GM23248 (cell line): ENCODE results near the gene GALNT13. TPM values are rescaled to one million over a fixed set of nuclear protein-coding genes. Genes with fewer than 3 reads are reported as not detected.

Experiments
- DNase-seq: peaks from one replicate; pipeline ENCODE4 v3.0.0-alpha.2; 2015
- H2AFZ ChIP-seq: fragments of 200-600 bp; sonication (generic); 2 replicates; pipeline ENCODE4 v1.6.1; 2016; ENCODE audit warnings: antibody characterized with exemption
- H3F3A ChIP-seq: fragments of 200-600 bp; sonication (generic); 2 replicates; pipeline ENCODE4 v1.6.1; 2016; ENCODE audit warnings: mild to moderate bottlenecking, antibody characterized with exemption, mixed run types; ENCODE audit not compliant: insufficient read depth
- H3K27ac ChIP-seq: fragments of 200-600 bp; sonication (generic); 2 replicates; pipeline ENCODE4 v1.5.1; 2016; ENCODE audit warnings: mild to moderate bottlenecking
- H3K27me3 ChIP-seq: fragments of 200-600 bp; sonication (generic); replicated peaks from 2 replicates; pipeline ENCODE4 v1.6.1; 2016; ENCODE audit warnings: mild to moderate bottlenecking; ENCODE audit not compliant: insufficient read depth
- H3K36me3 ChIP-seq: fragments of 200-600 bp; sonication (generic); 2 replicates; pipeline ENCODE4 v1.6.1; 2016; ENCODE audit warnings: low read depth, mild to moderate bottlenecking
- H3K4me1 ChIP-seq: fragments of 200-600 bp; sonication (generic); 2 replicates; pipeline ENCODE4 v1.6.1; 2016; ENCODE audit warnings: mild to moderate bottlenecking; ENCODE audit not compliant: insufficient read depth
- H3K4me2 ChIP-seq: fragments of 200-600 bp; sonication (generic); one replicate; pipeline ENCODE4 v1.6.1; 2016; ENCODE audit warnings: mild to moderate bottlenecking; ENCODE audit not compliant: unreplicated experiment
- H3K4me3 ChIP-seq: fragments of 200-600 bp; sonication (generic); 2 replicates; pipeline ENCODE4 v1.5.1; 2016; ENCODE audit warnings: mild to moderate bottlenecking
- H3K79me2 ChIP-seq: fragments of 200-600 bp; sonication (generic); 2 replicates; pipeline ENCODE4 v1.6.1; 2016; ENCODE audit warnings: mild to moderate bottlenecking; ENCODE audit not compliant: insufficient read depth
- H3K9ac ChIP-seq: fragments of 200-600 bp; sonication (generic); 2 replicates; pipeline ENCODE4 v1.6.1; 2016; ENCODE audit warnings: mild to moderate bottlenecking
- H3K9me2 ChIP-seq: fragments of 200-600 bp; sonication (generic); 2 replicates; pipeline ENCODE4 v1.6.1; 2016; ENCODE audit warnings: mixed run types, mild to moderate bottlenecking, moderate library complexity; ENCODE audit not compliant: insufficient read depth
- H3K9me3 ChIP-seq: fragments of 200-600 bp; sonication (generic); one replicate; pipeline ENCODE4 v1.6.1; 2017; ENCODE audit warnings: low read depth
- H4K20me1 ChIP-seq: fragments of 200-600 bp; sonication (generic); 2 replicates; pipeline ENCODE4 v1.6.0; 2016; ENCODE audit not compliant: insufficient read depth
- EZH2 ChIP-seq: fragments of 200-600 bp; sonication (generic); IDR thresholded peaks from 2 replicates; pipeline ENCODE4 v1.6.1; 2018; ENCODE audit warnings: antibody characterized with exemption, mild to moderate bottlenecking; ENCODE audit not compliant: insufficient read depth, poor library complexity, severe bottlenecking
- EZH2phosphoT487 ChIP-seq: fragments of 200-600 bp; sonication (generic); IDR thresholded peaks from 2 replicates; pipeline ENCODE4 v1.6.1; 2018; ENCODE audit warnings: antibody characterized with exemption, moderate library complexity, mild to moderate bottlenecking, low read depth; ENCODE audit not compliant: insufficient read depth
- WGBS, 2 experiments: methylation state at CpG; one replicate each; pipeline ENCODE4 v1.1.6; 2015 to 2017; ENCODE audit warnings: low lambda C conversion rate in 2 of 2, low coverage in 1 of 2; ENCODE audit errors: missing lambda C conversion rate in 2 of 2; 5-methylcytosine and 5-hydroxymethylcytosine counted together
- in situ Hi-C: fragments of 300-500 bp; cut with MboI; formaldehyde crosslinking; loops from 2 replicates; pipeline ENCODE4 v1.15.0; 2020
- polyA plus RNA-seq: library from polyadenylated mRNA; unstranded; fragments of >200 nt; fragmentation: Nextera tagmentation; extraction: Ambion mirVana; gene quantifications from 2 replicates; pipeline ENCODE4 v1.2.1, GENCODE V29; 2016
- total RNA-seq: library from RNA; depleted of rRNA; stranded (reverse); fragments of >200 nt; shearing (Covaris generic); gene quantifications from 2 replicates; pipeline ENCODE4 v1.2.3, GENCODE V29; 2014

Gene GALNT13
- total and polyA plus RNA-seq, 2 experiments from 2014 or later: 0.11 TPM; not detected in 1

- Histone ChIP-seq H3K27me3 (no peaks in the 10 kb centered on the region), H3K4me1 (no peaks in the 10 kb centered on the region), H3F3A (no peaks in the 10 kb centered on the region), H3K9me3 (no peaks in the 10 kb centered on the region), H3K9me2 (no peaks in the 10 kb centered on the region), H3K4me3 (no peak overlapping the region), H3K27ac (no peak overlapping the region), H2AFZ (no peak overlapping the region), H3K79me2 (no peaks in the 10 kb centered on the region), H3K9ac (no peak overlapping the region), H3K36me3 (no peaks in the 10 kb centered on the region), H4K20me1 (no peaks in the 10 kb centered on the region), H3K4me2 (no peak overlapping the region)
- no peak for DNase-seq
- in situ Hi-C loops: no loop called here
- WGBS, 2 experiments: 24 to 42% methylated on average over 1 of the region's 1 CpG
- TF ChIP-seq EZH2 (no peak), EZH2phosphoT487 (no peak)
Observed at GRCh38 chr2:153963256-153963655, 91.5 kb downstream of the GALNT13 start.

GRCh38 chr2:153967248-153967973 lies 95.7 kb downstream of the GALNT13 start:
- H3K9me3 ChIP-seq: no peaks in the 10 kb centered on the region
- no peak overlapping the region for H3K4me2 ChIP-seq
- no peak overlapping the region for H3K27ac ChIP-seq
- H3K9me2 ChIP-seq: no peaks in the 10 kb centered on the region
- no peaks in the 10 kb centered on the region for H3K4me1 ChIP-seq
- no peak for DNase-seq
- H3K4me3 ChIP-seq: no peak overlapping the region
- no peaks in the 10 kb centered on the region for H3F3A ChIP-seq
- H3K27me3 ChIP-seq: no peaks in the 10 kb centered on the region
- H4K20me1 ChIP-seq: no peaks in the 10 kb centered on the region
- no peaks in the 10 kb centered on the region for H3K79me2 ChIP-seq
- no peaks in the 10 kb centered on the region for H3K36me3 ChIP-seq
- in situ Hi-C loops: no loop called here
- no peak overlapping the region for H3K9ac ChIP-seq
- no peak for TF ChIP-seq EZH2
- TF ChIP-seq EZH2phosphoT487: no peak
- H2AFZ ChIP-seq: no peak overlapping the region
- WGBS, 2 experiments: 19 to 33% methylated on average over 5 of the region's 5 CpGs

DNA sequence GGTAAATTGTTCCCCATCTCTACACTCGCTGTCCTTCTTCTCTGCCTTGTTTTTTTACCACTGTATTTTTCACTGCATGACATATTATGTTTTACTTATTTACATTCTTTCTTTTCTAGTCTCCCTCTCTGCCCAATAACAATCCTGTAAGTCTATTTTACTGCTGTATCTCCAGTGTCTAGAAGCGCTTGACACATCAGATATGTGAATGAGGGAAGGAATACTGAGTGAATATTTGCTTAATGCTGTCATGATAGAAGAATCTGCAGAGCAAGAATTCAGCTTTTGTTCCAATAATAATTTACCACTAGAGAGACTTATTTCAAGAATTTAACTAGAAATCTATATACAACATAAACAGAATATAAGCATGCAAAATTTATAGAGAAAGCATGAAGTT lies 99.5 kb downstream of the GALNT13 start:
- Histone ChIP-seq H3K9ac (no peak overlapping the region), H3K9me3 (no peaks in the 10 kb centered on the region), H2AFZ (no peak overlapping the region), H3K27me3 (no peaks in the 10 kb centered on the region), H3K27ac (no peak overlapping the region), H3K4me2 (no peak overlapping the region), H4K20me1 (no peaks in the 10 kb centered on the region), H3K79me2 (no peaks in the 10 kb centered on the region), H3F3A (no peaks in the 10 kb centered on the region), H3K4me3 (no peak overlapping the region), H3K4me1 (no peaks in the 10 kb centered on the region), H3K36me3 (no peaks in the 10 kb centered on the region), H3K9me2 (no peaks in the 10 kb centered on the region)
- in situ Hi-C loops: no loop called here
- no peak for DNase-seq
- TF ChIP-seq EZH2phosphoT487 (no peak), EZH2 (no peak)
- 18 to 24% methylated on average over 2 of the region's 2 CpGs for WGBS, 2 experiments

DNA sequence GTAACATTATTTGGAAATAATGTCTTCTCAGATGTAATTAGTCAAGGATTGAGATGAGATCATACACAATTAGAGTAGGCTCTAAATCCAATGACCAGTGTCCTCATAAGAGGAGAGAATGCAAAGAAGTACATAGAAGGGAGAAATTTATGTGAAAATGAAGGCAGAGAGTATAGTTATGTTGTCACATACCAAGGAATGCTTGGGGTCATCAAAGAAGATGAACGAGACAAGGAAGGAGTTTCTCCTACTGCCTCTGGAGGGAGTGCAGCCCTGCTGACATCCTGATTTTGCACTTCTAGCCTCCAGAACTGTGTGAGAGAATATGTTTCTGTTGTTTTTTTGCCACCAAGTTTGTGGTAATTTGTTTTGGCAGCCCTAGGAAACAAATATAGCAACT lies 100.1 kb downstream of the GALNT13 start:
- no peaks in the 10 kb centered on the region for H3K36me3 ChIP-seq
- no peaks in the 10 kb centered on the region for H3F3A ChIP-seq
- no peaks in the 10 kb centered on the region for H3K4me1 ChIP-seq
- no peak for DNase-seq
- in situ Hi-C loops: no loop called here
- no peak overlapping the region for H3K4me3 ChIP-seq
- no peak for TF ChIP-seq EZH2
- TF ChIP-seq EZH2phosphoT487: no peak
- no peaks in the 10 kb centered on the region for H3K9me3 ChIP-seq
- H3K9me2 ChIP-seq: no peaks in the 10 kb centered on the region
- H3K9ac ChIP-seq: no peak overlapping the region
- no peak overlapping the region for H2AFZ ChIP-seq
- H3K27me3 ChIP-seq: no peaks in the 10 kb centered on the region
- no peaks in the 10 kb centered on the region for H4K20me1 ChIP-seq
- 12 to 44% methylated on average over 1 of the region's 1 CpG for WGBS, 2 experiments
- H3K79me2 ChIP-seq: no peaks in the 10 kb centered on the region
- no peak overlapping the region for H3K27ac ChIP-seq
- H3K4me2 ChIP-seq: no peak overlapping the region

- Histone ChIP-seq H3K9me3 (no peaks in the 10 kb centered on the region), H3K4me2 (no peak overlapping the region), H3F3A (no peaks in the 10 kb centered on the region), H3K27ac (no peak overlapping the region), H4K20me1 (no peaks in the 10 kb centered on the region), H3K36me3 (no peaks in the 10 kb centered on the region), H3K79me2 (no peaks in the 10 kb centered on the region), H3K9ac (no peak overlapping the region), H3K27me3 (no peaks in the 10 kb centered on the region), H3K9me2 (no peaks in the 10 kb centered on the region), H3K4me1 (no peaks in the 10 kb centered on the region), H3K4me3 (no peak overlapping the region), H2AFZ (no peak overlapping the region)
- TF ChIP-seq EZH2phosphoT487 (no peak), EZH2 (no peak)
- no peak for DNase-seq
- in situ Hi-C loops: no loop called here
Observed at GRCh38 chr2:153972412-153972811, 100.7 kb downstream of the GALNT13 start.
